ENCODE measurements around the gene C8G. TPM values are rescaled to one million over a fixed set of nuclear protein-coding genes. Genes with fewer than 3 reads are reported as not detected.
A peak's percentile ranks its signal among the peaks of the same experiment; 100 is the strongest.

Gene C8G
- total and polyA plus RNA-seq, 2 of the 4 experiments (the other 2 are of a cell fraction): 0.80 TPM; not detected in 1

DNA sequence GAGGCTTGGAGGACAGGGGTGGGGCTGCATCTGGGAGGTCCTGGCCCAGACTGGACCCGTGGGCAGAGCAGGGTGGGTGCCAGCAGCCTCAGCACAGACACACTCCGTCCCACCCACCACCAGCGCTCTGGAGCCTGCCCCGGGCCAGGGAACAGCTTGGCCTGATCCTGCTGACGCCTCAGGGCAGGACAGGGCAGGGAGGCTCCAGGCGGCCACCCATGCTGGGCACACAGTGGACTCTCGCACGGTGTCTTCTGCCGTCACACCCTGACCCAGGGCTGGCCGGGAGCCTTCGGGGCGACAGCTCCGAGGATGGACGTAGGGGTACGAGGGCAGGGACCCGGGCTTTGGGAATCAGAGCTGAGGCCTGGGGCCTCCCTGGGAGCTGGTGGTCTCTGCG is 24.1 kb downstream of the C8G start:
- intact Hi-C loops (cut with micrococcal nuclease): no loop called here

More for the DNA sequence above, 24.1 kb downstream of the C8G start:
- Histone ChIP-seq H3K9me3 (ENCODE audit: control insufficient read depth, insufficient read depth, low read length) (no peaks in the 10 kb centered on the region), H3K36me3 (ENCODE audit: control insufficient read depth, insufficient read depth, low read length) (no peaks in the 10 kb centered on the region), H3K4me2 (ENCODE audit: low read depth, low read length) (no peak overlapping the region), H2AK5ac (ENCODE audit: low read depth, low read length) (no peak overlapping the region), H3K4me1 (ENCODE audit: control insufficient read depth, insufficient read depth, low read length) (no peaks in the 10 kb centered on the region), H4K8ac (ENCODE audit: low read depth in 2 of 2, low read length in 2 of 2) (no peak overlapping the region), H4K91ac (ENCODE audit: insufficient read depth, low read depth, low read length) (no peak overlapping the region), H3K9me1 (ENCODE audit: insufficient read depth, low read length) (no peaks in the 10 kb centered on the region), H3K23ac (ENCODE audit: low read depth, low read length) (no peak overlapping the region), H3K14ac (replicated peaks; ENCODE audit: low read depth, low read length) (no peak overlapping the region), H2BK120ac (ENCODE audit: low read depth, low read length) (no peak overlapping the region), H3K18ac (ENCODE audit: low read depth, low read length) (no peak overlapping the region), H4K20me1 (ENCODE audit: insufficient read depth, low read length) (no peaks in the 10 kb centered on the region), H2AFZ (replicated peaks; ENCODE audit: low read length, poor library complexity) (no peak overlapping the region), H2AK9ac (replicated peaks; ENCODE audit: low read depth, low read length, poor library complexity) (peak overlapping the region; percentile 42), H3K27ac (ENCODE audit: insufficient read depth, low read length) (no peak overlapping the region), H2BK5ac (ENCODE audit: low read depth, low read length, poor library complexity, severe bottlenecking) (no peak overlapping the region), H3K9ac (ENCODE audit: low read depth, low read length) (no peak overlapping the region), H3K56ac (ENCODE audit: extremely low read depth, insufficient read depth, low read length) (no peak overlapping the region), H2BK15ac (ENCODE audit: low read depth, low read length) (no peak overlapping the region), H3K79me1 (ENCODE audit: low read depth in 1 of 2, low read length in 2 of 2) (no peaks in the 10 kb centered on the region), H3K4ac (ENCODE audit: low read depth, low read length) (no peak overlapping the region), H3K4me3 (ENCODE audit: insufficient read depth, low read depth, low read length) (no peak overlapping the region), H4K5ac (ENCODE audit: low read depth, low read length) (no peak overlapping the region), H2BK20ac (ENCODE audit: low read depth, low read length) (no peak overlapping the region), H3K27me3 (ENCODE audit: control insufficient read depth, insufficient read depth, low read length) (peaks cover 22% of the 10 kb centered on the region)
- TF ChIP-seq RAD21 (IDR thresholded peaks at IDR 0.05; ENCODE audit: low read length): no peak
- TF ChIP-seq MXI1 (IDR thresholded peaks at IDR 0.05; ENCODE audit: borderline replicate concordance, low read depth, low read length): no peak
- TF ChIP-seq MAZ (IDR thresholded peaks at IDR 0.05; ENCODE audit: borderline replicate concordance, low read depth, low read length): no peak
- TF ChIP-seq BHLHE40 (IDR thresholded peaks at IDR 0.05; ENCODE audit: low read depth, low read length): no peak
- TF ChIP-seq CEBPB (IDR thresholded peaks at IDR 0.05; ENCODE audit: low read depth, low read length): no peak
- TF ChIP-seq, protein P1, sequence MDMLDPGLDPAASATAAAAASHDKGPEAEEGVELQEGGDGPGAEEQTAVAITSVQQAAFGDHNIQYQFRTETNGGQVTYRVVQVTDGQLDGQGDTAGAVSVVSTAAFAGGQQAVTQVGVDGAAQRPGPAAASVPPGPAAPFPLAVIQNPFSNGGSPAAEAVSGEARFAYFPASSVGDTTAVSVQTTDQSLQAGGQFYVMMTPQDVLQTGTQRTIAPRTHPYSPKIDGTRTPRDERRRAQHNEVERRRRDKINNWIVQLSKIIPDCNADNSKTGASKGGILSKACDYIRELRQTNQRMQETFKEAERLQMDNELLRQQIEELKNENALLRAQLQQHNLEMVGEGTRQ (IDR thresholded peaks at IDR 0.05; ENCODE audit: low read depth, low read length): no peak
- in situ Hi-C loops (cut with MboI; ENCODE audit: low sequenced_read_pairs): no loop called here
- DNase-seq (no peak), ATAC-seq (ENCODE audit: low read depth) (no peak)
- dilution Hi-C loops (cut with HindIII; ENCODE audit: low sequenced_read_pairs, unreplicated experiment): no loop called here
- WGBS, 2 experiments (ENCODE audit: extremely low coverage in 2 of 2, insufficient read length in 1 of 2): 59% methylated on average over 3 of the region's 17 CpGs; no CpG with 5 or more reads in 1 of the 2 experiments
- BruUV-seq (replicated peaks): no TSS peak
- ChIA-PET POLR2A (ENCODE audit: unreplicated experiment) (no interaction called here), CTCF (interaction anchor here (1.0 kb wide), 1 partner anchor 60 kb away, joined by 3 read pairs; no protein-coding TSS in a partner anchor)

All from IMR-90 (cell line).